Hematopoietic multipotent progenitor cell treated with erythropoietin and hydrocortisone succinate and interleukin-3 and kit ligand, for 4 days (in vitro differentiated cells): Measurements from ENCODE around the gene SLC1A1.
A peak's percentile ranks its signal among the peaks of the same experiment; 100 is the strongest.
"Not testable (repeated sequence)": the region's sequence is repeated elsewhere in the genome, so short reads cannot be mapped to it uniquely, and the experiment has no call there.

ENCODE experiments used
- DNase-seq: peaks from one replicate; pipeline ENCODE4 v3.0.0-alpha.2; 2015

Gene SLC1A1

GRCh38 chr9:4581861-4582565, 91.7 kb downstream of the SLC1A1 start:
- no peak for DNase-seq

- DNase-seq, result no peak
Measured at GRCh38 chr9:4583001-4583400, 92.7 kb downstream of the SLC1A1 start.

GRCh38 chr9:4584636-4585035, 94.4 kb downstream of the SLC1A1 start:
- no peak for DNase-seq

- DNase-seq, result no peak
Measured at GRCh38 chr9:4585135-4585534, 94.9 kb downstream of the SLC1A1 start.

- DNase-seq, result no peak
Measured at GRCh38 chr9:4588721-4589120, 98.5 kb downstream of the SLC1A1 start.

GRCh38 chr9:4590430-4591122, 100.3 kb downstream of the SLC1A1 start:
- no peak for DNase-seq

GRCh38 chr9:4591123-4591500, 100.8 kb downstream of the SLC1A1 start:
- DNase-seq, result no peak

GRCh38 chr9:4592295-4592694, 102.0 kb downstream of the SLC1A1 start:
- DNase-seq, result no peak

GRCh38 chr9:4592886-4593285, 102.6 kb downstream of the SLC1A1 start:
- no peak for DNase-seq

GRCh38 chr9:4594545-4594944, 104.3 kb downstream of the SLC1A1 start:
- DNase-seq, result no peak

- DNase-seq, result no peak
Measured at GRCh38 chr9:4594994-4595393, 104.7 kb downstream of the SLC1A1 start.

- peak; percentile 20 for DNase-seq
Measured at GRCh38 chr9:4596165-4596922, 106.1 kb downstream of the SLC1A1 start.

- DNase-seq, result peak; percentile 52
Measured at GRCh38 chr9:4600368-4600767, 110.1 kb downstream of the SLC1A1 start.

GRCh38 chr9:4603830-4604229, 113.6 kb downstream of the SLC1A1 start:
- DNase-seq, result peak; percentile 12

GRCh38 chr9:4604678-4605095, 114.4 kb downstream of the SLC1A1 start:
- peak; percentile 87 for DNase-seq

GRCh38 chr9:4606033-4606432, 115.8 kb downstream of the SLC1A1 start:
- DNase-seq, result not testable (repeated sequence)

GRCh38 chr9:4614627-4615026, 124.4 kb downstream of the SLC1A1 start:
- DNase-seq, result no peak

GRCh38 chr9:4615251-4615650, 125.0 kb downstream of the SLC1A1 start:
- DNase-seq, result no peak

GRCh38 chr9:4615778-4616177, 125.5 kb downstream of the SLC1A1 start:
- no peak for DNase-seq

- no peak for DNase-seq
Measured at GRCh38 chr9:4617752-4618151, 127.5 kb downstream of the SLC1A1 start.

- DNase-seq, result peak; percentile 13
Measured at GRCh38 chr9:4618700-4619099, 128.4 kb downstream of the SLC1A1 start.

- peak; percentile 28 for DNase-seq
Measured at GRCh38 chr9:4620057-4620765, 129.9 kb downstream of the SLC1A1 start.

GRCh38 chr9:4620881-4621555, 130.8 kb downstream of the SLC1A1 start:
- no peak for DNase-seq
